RKO (cell line): ENCODE measurements around the gene ERCC6L2.
A peak's percentile ranks its signal among the peaks of the same experiment; 100 is the strongest.

Experiments
- DNase-seq: peaks from one replicate; pipeline ENCODE4 v3.0.0-alpha.2; 2016; ENCODE audit warnings: low spot score

ERCC6L2 gene

DNA sequence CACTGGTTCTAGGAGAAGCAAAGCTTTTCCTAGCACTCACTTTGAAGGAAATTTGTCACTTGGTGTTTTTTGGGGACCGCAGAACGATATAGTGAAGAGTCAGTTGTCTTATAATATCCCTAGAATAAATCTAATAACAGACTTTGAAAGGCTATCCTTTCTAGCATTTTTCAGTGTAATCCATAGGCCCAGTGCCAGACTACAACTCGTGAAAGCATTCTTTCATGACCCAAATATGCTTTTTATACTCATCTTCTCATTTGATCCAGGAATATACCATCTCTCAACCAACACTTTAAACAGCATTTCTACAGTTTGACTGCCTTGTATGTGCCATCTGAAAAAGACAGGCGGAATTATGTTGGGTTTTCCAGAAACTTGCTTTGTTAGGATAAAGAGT, 104.0 kb downstream of the ERCC6L2 start:
- no peak for DNase-seq

DNA sequence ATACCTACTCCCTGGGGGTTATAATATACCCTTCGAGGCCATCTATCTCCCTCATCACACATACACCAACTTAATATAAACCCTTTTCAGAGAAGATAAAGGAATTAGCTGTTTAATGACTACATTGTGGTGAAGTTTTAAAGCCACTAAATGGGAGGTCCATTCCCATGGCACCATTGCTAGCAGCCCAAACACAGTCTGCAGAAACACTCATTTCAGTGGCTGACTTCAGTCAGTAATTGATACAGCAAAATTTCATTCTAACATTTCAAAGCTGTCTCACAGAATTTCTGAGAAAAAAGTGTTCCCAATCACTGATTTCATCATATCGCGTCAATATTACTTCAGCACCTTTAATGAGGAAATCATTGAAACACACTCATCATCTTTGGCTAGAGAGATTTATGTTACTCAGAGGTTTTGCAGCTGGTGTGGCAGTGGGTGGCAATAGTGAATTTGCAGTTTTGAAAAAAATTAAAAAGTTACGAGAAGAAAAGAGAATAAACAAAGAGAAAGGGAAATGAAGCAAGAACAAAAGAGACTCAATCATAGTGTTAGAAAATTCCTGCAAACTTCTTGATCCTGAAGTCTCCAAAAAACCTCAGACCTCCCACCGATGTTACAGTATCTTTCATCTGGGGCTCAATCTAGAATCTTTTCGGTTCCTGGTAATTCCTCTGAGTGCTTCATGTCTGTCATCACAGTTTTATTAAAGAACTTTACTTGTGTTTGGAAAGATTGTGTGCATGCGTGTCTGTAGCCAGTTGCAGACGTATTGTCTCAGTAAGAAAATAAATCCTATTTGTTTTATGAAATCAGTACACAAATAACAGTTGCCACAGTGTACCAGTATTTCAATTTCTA, 105.0 kb downstream of the ERCC6L2 start:
- DNase-seq = no peak

DNA sequence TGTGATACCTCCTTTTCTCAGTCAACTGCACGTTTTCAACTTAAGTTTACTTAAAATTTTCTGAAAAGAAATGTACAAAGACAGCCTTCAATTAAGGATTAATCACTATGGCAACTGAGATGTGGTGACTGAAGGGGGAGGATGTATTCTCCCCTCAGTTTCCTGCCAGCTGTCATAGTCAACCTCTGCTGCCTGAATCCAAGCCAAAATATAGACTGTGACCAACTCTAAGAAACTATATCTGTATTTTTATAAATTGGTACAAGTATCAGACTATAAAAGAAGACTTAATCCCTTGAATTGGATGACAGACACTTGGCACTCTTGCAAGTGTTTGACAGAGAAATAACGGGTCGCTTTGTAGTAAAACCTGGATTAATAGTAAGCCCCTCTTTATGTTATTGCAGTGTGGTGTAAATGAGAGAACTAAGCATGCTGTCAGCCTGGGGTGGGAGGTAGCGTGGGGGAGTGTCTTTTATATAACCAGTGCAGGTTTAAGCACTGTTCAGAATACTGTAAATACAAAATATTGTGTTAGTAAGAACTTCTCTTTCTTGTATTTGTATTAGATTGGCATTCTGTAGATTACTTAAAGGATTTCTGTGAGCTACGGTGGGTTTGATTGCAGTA, 106.4 kb downstream of the ERCC6L2 start:
- no peak for DNase-seq

DNA sequence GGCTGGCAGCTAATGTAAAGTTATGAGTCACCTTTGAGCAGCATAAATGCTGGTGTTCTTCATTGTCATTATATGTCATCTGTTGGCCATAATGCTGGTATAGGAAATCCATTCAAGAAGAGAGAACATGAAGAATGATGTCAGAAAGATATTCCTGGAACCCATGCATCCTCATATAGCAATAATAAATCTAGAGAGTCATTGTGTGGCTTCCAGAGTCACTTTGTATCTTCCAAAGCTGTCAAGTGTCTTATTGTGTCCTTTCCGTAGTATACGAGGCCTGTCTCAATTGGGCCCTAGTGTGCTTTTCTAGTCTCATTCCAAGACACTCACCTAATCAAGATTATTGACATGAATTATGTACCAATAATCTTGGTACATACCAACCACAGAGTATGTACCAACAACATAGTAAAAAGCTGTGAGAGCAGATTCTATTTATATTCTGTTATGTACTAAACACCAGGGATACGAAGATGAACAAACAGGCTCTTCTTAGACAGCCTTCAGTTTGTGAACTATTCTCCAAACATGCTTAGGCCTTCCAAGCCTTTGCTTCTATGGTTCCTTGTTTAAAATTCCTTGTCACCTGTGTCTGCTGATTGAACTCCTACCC, 110.1 kb downstream of the ERCC6L2 start:
- DNase-seq = no peak

DNA sequence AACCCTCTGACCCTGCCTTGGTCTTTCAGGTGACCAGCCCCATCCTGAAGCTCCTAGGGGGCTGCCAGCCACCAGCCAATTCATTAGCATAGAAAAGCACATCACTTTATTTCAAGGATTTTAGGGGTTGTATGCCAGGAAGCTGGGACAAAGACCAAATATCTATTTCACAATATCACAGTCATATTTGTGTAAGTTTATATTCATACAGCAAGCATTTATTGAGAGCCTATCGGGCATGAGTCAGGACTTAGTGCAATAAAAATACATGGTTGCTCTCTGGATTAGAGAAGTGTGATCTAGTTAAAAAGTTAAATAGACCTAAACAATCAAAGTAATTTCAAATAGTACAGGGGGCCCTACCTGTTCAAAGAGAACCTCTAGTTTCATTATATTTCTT, 113.8 kb downstream of the ERCC6L2 start:
- DNase-seq = no peak

DNA sequence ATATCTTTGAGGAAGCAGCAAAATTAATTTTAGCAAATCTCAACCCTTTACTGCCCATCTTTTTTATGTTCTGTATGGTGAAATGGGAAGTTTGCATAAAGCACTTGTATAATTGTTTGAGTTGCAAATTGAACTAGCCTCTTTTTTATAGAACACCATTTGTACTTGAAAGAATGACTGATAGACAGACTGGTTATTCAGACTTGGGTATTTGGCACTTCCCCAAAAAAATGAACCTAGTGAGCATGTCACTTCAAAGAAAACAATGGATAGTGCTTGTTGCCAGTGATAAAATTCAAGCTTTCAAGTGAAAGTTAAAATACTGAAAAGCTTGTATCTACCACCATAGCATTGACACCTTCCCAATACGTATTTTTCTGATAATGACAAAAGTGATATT, 115.8 kb downstream of the ERCC6L2 start:
- no peak for DNase-seq

DNA sequence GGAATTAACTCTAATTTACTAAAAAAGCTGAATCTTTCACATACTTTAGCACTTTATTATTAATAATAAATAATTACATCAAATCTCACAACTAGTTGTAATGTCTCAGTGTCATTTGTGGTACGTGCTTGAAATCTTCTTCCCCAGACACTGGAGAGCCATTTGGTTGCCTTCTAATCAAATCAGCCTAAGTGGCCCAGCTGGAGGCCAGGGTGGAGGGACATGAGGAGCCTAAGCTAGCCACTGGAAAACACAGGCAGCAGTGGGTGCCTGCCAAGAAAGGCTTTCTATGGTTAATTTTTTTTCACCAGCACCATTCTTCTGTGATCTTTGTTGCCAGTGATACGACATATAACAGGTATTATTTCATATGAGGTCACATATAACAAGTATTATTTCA, 117.0 kb downstream of the ERCC6L2 start:
- no peak for DNase-seq

DNA sequence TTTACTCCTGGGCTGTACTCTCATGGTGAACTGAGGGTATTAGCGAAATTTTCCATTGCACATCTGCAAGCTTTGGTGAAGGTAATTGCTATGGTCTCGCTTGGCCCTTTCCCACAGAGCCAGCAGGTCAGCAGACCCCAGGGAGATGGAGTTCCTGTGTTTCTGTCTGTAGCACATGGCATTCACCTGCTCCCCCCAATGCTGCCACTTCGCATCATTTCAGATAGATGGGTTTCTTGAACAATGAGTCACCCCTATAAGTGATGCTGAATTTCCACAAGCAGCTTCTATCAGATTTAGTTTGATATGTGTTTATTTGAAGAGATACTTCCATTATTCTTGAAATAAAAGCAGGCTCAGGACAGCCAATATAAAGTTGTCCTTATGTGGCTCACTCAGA, 117.8 kb downstream of the ERCC6L2 start:
- no peak for DNase-seq

DNA sequence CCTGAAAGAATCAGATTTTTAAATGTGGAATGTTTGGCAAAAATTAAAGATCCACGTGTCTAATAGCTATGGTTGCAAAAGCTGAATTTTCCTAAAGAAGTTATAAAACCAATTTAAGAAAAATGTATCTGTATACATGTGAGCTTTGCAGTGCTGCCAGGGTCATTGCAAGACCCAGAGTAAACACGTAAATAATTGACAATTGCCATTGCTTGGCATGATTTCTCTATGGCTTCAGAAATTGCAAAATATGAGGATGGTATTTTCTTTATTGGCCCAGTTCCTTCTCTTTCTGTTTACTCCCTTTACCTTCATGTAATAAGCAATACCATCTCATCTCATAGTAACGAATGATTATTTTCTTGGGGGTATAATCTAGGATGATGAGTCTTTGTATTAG, 123.9 kb downstream of the ERCC6L2 start:
- no peak for DNase-seq

DNA sequence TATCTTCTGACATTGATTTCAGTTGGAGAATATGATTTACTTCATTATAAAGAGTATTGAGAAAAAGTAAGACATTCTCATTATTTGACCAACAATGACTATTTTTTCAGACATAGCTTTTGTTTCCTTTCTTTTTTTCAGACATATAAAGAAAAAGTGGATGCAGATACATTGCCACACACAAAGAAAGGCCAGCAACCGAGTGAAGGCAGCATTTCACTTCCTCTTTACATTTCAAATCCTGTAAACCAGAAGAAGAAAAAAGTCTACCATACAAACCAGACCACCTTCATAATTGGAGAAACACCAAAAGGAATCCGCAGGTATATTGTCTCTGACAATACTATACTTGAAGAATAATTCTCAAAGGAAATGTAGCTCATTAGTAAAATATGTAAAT, 128.9 kb downstream of the ERCC6L2 start:
- DNase-seq = no peak

DNA sequence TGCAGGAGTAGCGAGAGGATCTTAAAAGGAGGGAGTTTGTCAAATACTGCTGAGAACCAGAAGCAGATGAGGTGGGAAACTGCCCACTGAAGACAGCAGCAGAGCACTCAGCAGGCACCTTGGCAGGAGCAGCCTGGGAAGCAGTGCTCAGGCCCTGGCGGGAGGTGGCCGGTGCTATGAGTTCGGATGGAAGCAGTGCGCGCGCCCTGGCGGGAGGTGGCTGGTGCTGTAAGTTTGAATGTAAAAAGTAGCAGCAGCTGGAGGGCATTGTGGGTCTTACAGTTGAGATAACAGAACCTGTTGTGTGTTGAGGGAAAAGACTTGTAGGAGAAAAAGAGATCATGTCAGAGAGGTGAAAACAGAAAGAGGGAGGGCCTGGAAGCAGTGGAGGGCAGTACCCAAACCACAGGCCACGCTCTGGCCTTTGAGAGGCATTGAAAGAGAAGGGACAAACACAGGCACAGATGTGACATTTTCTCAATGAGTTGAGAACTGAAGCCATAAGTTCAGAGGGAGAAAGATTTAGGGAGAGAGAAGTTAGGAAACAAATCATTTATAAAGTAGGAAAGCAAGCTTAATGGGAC, 130.9 kb downstream of the ERCC6L2 start:
- DNase-seq = no peak

DNA sequence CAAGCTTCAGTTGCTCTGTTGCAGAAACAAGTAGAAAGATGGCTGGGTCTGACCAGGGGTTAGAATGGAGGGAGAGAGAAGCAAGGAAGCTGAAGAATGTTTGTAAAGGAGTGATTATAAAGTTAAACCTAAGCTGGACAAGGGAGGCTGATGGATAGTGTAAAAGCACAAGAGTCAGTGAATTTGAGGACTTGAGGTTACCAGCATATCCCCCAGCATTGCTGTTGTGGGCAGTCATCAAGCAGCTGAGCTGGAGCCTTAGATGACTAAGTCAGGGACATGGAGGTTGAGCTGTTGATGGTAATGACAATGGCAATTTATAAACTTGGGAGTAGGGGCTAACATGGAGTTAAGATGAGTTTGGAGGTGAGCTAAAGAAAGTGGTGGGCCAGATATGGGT, 131.5 kb downstream of the ERCC6L2 start:
- DNase-seq = peak; percentile 48

DNA sequence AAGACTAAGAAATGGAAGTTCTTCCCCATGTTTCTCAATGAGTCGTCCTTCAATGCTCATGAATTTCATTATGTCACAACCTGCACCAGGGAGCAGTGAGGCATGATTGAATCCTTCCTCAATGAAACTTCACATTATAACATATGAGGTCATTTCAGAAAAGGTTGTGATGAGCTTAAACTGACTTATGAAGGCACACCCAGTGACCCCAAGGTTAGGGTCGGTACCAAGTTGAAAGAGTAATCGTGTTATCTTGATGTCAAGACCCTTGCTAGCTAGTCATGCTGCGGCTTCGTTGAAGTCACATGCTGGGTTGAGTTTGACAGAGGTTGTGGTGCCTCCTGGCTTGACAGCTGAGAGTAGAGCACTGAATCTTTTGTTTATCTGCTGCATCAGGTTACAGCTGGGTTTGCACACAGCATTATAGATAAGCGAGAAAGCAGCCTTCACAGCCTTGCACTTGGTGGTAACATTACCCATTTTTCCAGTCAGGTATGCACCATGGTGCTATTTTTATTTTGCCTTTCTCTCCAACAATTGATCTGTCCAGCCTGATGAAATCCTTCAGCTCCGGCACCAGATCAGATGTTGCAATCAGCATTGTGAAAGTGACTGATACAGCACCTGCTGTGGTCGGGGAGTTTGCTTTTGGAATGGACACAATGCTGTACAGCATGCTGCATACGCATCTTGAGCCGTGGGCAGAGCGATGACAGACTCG, 133.2 kb downstream of the ERCC6L2 start:
- peak; percentile 40 for DNase-seq

DNA sequence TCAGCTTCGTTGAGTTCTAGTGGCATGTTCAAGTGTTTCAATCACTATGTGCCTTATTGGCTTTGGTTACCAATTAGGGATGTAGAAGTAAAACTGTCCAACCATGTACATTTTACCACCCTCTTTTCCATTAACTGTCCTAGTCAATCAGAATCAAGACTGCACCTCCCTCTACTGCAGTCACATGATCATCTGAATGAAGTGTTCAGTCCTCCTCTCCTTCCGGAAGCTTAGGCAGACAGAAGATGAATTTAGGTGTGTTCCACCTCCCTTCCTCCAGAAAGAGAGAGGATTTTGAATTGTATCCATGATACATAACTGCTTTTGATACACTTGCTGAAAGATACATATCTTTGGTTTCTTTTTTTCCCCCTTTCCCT, 133.7 kb downstream of the ERCC6L2 start:
- DNase-seq = no peak

DNA sequence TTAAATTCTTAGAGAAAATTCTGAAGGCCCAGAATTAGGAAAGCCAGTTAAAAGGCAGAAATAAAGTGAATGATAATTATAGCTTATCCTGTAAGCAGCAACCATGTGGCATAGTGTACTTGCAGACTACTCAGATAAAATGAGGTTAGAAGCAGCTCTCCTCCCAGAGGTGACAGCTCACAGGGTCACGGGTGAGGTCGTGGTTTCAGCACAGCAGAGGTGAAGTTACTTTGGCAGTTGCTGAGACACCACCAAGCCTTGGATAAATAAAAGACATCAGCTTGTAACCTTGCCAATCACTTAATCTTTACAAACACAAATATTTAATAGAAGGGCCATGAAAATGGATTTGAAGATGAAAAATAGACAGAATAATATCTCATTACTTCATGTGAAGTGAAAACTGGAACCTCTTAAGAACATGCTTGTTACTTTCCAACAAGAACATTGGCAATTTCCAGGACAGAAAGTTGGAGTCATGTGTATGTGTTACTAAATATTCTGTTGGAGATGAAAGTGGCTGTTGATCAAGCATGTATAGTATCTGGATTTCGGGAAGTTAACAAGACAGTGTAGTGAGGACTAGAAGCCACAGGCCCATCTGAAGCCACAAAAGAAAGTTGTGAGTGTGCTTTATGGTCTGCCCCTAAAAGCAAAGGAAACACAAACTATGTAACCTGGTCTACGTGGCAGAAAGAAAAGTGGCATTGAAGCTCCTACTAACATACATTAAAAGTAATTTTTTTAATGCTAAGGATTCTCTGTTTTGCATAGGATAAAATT, 134.4 kb downstream of the ERCC6L2 start:
- DNase-seq = no peak

DNA sequence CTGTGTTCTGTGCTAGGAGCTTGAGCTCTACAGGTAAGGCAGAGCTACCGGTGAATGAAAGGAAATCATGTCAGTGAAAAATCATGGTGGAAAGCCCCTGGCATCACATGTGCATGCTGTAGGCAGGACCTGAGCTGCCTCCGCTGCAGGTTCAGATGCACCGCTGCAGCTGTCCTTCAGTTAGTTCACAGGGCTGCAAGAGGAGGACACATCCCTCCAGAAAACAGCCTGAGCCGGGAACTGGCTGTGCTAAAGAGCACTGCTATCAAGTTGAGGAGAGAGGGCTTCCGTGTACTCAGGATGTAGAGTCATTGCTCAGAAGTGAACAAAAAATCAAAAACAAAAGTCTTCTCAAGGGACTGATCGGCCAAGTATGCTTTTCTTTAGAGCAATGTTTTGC, 138.6 kb downstream of the ERCC6L2 start:
- DNase-seq = no peak

DNA sequence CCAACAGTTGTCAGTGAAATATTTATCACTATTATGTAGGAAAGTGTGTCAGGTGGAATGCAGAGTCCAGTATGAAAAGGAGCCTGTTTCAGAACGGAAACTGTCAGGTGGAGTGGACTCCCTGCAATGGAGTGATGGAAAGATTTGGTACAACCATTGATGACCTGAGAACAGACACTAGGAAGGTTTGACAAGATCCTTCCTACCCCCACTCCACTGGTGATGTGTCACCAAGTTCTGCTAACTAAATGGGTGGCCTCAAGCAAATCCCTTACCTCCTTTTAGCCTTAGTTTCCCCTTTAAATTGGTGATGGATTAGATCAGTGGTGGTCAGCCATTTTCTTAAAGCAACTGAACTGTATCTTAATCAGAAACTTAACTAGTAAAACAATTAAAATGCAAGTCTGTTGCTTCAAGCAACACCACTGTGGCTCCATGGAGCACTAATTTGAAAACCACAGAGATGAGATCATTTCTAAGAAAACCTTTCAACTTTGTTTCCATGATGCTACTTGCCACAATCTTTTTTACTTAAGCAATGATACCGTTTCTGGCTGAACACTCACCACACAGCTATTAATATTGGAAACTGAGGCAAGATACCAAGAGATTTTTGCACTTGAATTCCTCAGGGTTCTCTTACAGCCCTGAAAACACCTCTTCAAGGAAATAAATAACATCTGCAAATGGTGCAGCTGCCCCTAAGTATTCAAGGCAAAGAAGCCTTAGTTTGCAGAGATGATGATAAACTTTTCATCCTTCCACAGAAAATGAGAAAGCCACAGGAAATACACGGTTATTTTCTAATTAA, 140.6 kb downstream of the ERCC6L2 start:
- DNase-seq = no peak
